Measurements from ENCODE around the gene EGR2. TPM values are rescaled to one million over a fixed set of nuclear protein-coding genes. Genes with fewer than 3 reads are reported as not detected.
"Not testable (repeated sequence)": the region's sequence is repeated elsewhere in the genome, so short reads cannot be mapped to it uniquely, and the experiment has no call there.

EGR2 gene
- total RNA-seq, 2 experiments from 2014 or later = 0.67 to 0.92 TPM

- POLR2A ChIA-PET = interaction anchor here (0.7 to 1.5 kb wide), 4 partner anchors 11 to 276 kb away, joined by 3 to 4 read pairs (median 3); partner anchors contain the start of gene EGR2
- peaks cover 14% of the 10 kb centered on the region for H3K27me3 Mint-ChIP-seq
Measured at GRCh38 chr10:62804356-62805230, 11.6 kb downstream of the EGR2 start, which contains the start of gene ADO. Gene ADO (plus strand): TSS chr10:62804720. CDS start chr10:62805060, 340 bp downstream.

GRCh38 chr10:62803724-62804355, 12.3 kb downstream of the EGR2 start:
- peak overlapping the region; percentile 86 for H3K4me3 Mint-ChIP-seq
- H3K4me1 Mint-ChIP-seq = peaks cover 38% of the 10 kb centered on the region
- peak overlapping the region; percentile 97 for H3K27ac Mint-ChIP-seq
- DNase-seq = no peak
- peaks cover 19% of the 10 kb centered on the region for H3K27me3 Mint-ChIP-seq
- POLR2A ChIA-PET = interaction anchor here (0.5 to 1.5 kb wide), 4 partner anchors 12 to 71 kb away, joined by 3 to 4 read pairs (median 3); partner anchors contain the start of gene EGR2
- H3K36me3 Mint-ChIP-seq (ENCODE audit: low read depth) = peaks cover 32% of the 10 kb centered on the region
- CTCF ChIA-PET = interaction anchor here (0.6 to 11.2 kb wide), 10 partner anchors 13 to 1047 kb away, joined by 3 to 71 read pairs (median 3); partner anchors contain the start of gene EGR2
- no peaks in the 10 kb centered on the region for H3K9me3 Mint-ChIP-seq

More at GRCh38 chr10:62804356-62805230, 11.6 kb downstream of the EGR2 start, which contains the start of gene ADO:
- H3K9me3 Mint-ChIP-seq = no peaks in the 10 kb centered on the region
- peaks cover 38% of the 10 kb centered on the region for H3K4me1 Mint-ChIP-seq
- H3K27ac Mint-ChIP-seq = peak within 1 kb of the TSS; percentile 97
- H3K36me3 Mint-ChIP-seq (ENCODE audit: low read depth) = peaks cover 35% of the 10 kb centered on the region
- CTCF ChIA-PET = interaction anchor here (0.6 to 11.2 kb wide), 10 partner anchors 12 to 1048 kb away, joined by 3 to 71 read pairs (median 3); partner anchors contain the start of gene EGR2
- H3K4me3 Mint-ChIP-seq = peak within 1 kb of the TSS; percentile 86
- peak; percentile 81 for DNase-seq

GRCh38 chr10:62801871-62802270, 14.3 kb downstream of the EGR2 start:
- H3K27me3 Mint-ChIP-seq = peaks cover 35% of the 10 kb centered on the region
- POLR2A ChIA-PET = no interaction called here
- CTCF ChIA-PET = interaction anchor here (0.7 to 11.2 kb wide), 4 partner anchors 15 to 162 kb away, joined by 3 to 71 read pairs (median 4); partner anchors contain the start of gene EGR2
- peaks cover 21% of the 10 kb centered on the region for H3K4me1 Mint-ChIP-seq
- DNase-seq = no peak
- H3K36me3 Mint-ChIP-seq (ENCODE audit: low read depth) = peaks cover 13% of the 10 kb centered on the region
- no peak overlapping the region for H3K27ac Mint-ChIP-seq
- no peak overlapping the region for H3K4me3 Mint-ChIP-seq
- no peaks in the 10 kb centered on the region for H3K9me3 Mint-ChIP-seq

GRCh38 chr10:62796896-62797295, 19.3 kb downstream of the EGR2 start:
- no peak for DNase-seq
- Mint-ChIP-seq H3K27ac (no peak overlapping the region), H3K4me3 (no peak overlapping the region), H3K9me3 (no peaks in the 10 kb centered on the region), H3K4me1 (no peaks in the 10 kb centered on the region), H3K27me3 (peaks cover 62% of the 10 kb centered on the region), H3K36me3 (ENCODE audit: low read depth) (no peaks in the 10 kb centered on the region)
- ChIA-PET POLR2A (no interaction called here), CTCF (interaction anchor here (0.7 to 1.3 kb wide), 2 partner anchors 18 to 779 kb away, joined by 3 to 4 read pairs; no protein-coding TSS in a partner anchor)

- H3K9me3 Mint-ChIP-seq = no peaks in the 10 kb centered on the region
- ChIA-PET CTCF (interaction anchor here (1.1 to 1.3 kb wide), 2 partner anchors 13 to 16 kb away, joined by 4 to 6 read pairs; no protein-coding TSS in a partner anchor), POLR2A (no interaction called here)
- no peaks in the 10 kb centered on the region for H3K4me1 Mint-ChIP-seq
- peaks cover 61% of the 10 kb centered on the region for H3K27me3 Mint-ChIP-seq
- H3K4me3 Mint-ChIP-seq = no peak overlapping the region
- no peak overlapping the region for H3K27ac Mint-ChIP-seq
- H3K36me3 Mint-ChIP-seq (ENCODE audit: low read depth) = no peaks in the 10 kb centered on the region
- DNase-seq = no peak
Measured at GRCh38 chr10:62795762-62796161, 20.4 kb downstream of the EGR2 start.

- H3K4me1 Mint-ChIP-seq = no peaks in the 10 kb centered on the region
- H3K27me3 Mint-ChIP-seq = peaks cover 55% of the 10 kb centered on the region
- H3K27ac Mint-ChIP-seq = no peak overlapping the region
- H3K9me3 Mint-ChIP-seq = no peaks in the 10 kb centered on the region
- CTCF ChIA-PET = interaction anchor here (1.1 kb wide), 1 partner anchor 12 kb away, joined by 6 read pairs; no protein-coding TSS in a partner anchor
- no peak for DNase-seq
- H3K4me3 Mint-ChIP-seq = no peak overlapping the region
- H3K36me3 Mint-ChIP-seq (ENCODE audit: low read depth) = no peaks in the 10 kb centered on the region
- POLR2A ChIA-PET = no interaction called here
Measured at GRCh38 chr10:62795100-62795499, 21.1 kb downstream of the EGR2 start.

- Mint-ChIP-seq H3K27ac (no peak overlapping the region), H3K4me1 (no peaks in the 10 kb centered on the region)
- CTCF ChIA-PET = no interaction called here
Measured at GRCh38 chr10:62794306-62794705, 21.9 kb downstream of the EGR2 start.

GRCh38 chr10:62792261-62792660, 23.9 kb downstream of the EGR2 start:
- ChIA-PET POLR2A (no interaction called here), CTCF (interaction anchor here (0.7 kb wide), 1 partner anchor 182 kb away, joined by 3 read pairs; no protein-coding TSS in a partner anchor)
- Mint-ChIP-seq H3K9me3 (peaks cover 2% of the 10 kb centered on the region), H3K27me3 (peaks cover 42% of the 10 kb centered on the region), H3K27ac (no peak overlapping the region), H3K36me3 (ENCODE audit: low read depth) (no peaks in the 10 kb centered on the region), H3K4me3 (no peak overlapping the region), H3K4me1 (no peaks in the 10 kb centered on the region)
- no peak for DNase-seq

More at GRCh38 chr10:62794306-62794705, 21.9 kb downstream of the EGR2 start:
- H3K9me3 Mint-ChIP-seq = no peaks in the 10 kb centered on the region
- POLR2A ChIA-PET = no interaction called here
- no peak for DNase-seq
- H3K27me3 Mint-ChIP-seq = peaks cover 55% of the 10 kb centered on the region
- H3K4me3 Mint-ChIP-seq = no peak overlapping the region
- H3K36me3 Mint-ChIP-seq (ENCODE audit: low read depth) = no peaks in the 10 kb centered on the region

- DNase-seq = no peak
- Mint-ChIP-seq H3K4me1 (no peaks in the 10 kb centered on the region), H3K4me3 (no peak overlapping the region), H3K27me3 (peaks cover 39% of the 10 kb centered on the region), H3K9me3 (peaks cover 2% of the 10 kb centered on the region), H3K36me3 (ENCODE audit: low read depth) (no peaks in the 10 kb centered on the region), H3K27ac (no peak overlapping the region)
- CTCF ChIA-PET = no interaction called here
- POLR2A ChIA-PET = no interaction called here
Measured at GRCh38 chr10:62790571-62790970, 25.6 kb downstream of the EGR2 start.

GRCh38 chr10:62790019-62790555, 26.1 kb downstream of the EGR2 start:
- ChIA-PET CTCF (no interaction called here), POLR2A (interaction anchor here (0.7 kb wide), 1 partner anchor 11 kb away, joined by 3 read pairs; no protein-coding TSS in a partner anchor)
- Mint-ChIP-seq H3K9me3 (peaks cover 6% of the 10 kb centered on the region), H3K4me3 (no peak overlapping the region), H3K27ac (no peak overlapping the region), H3K4me1 (no peaks in the 10 kb centered on the region), H3K36me3 (ENCODE audit: low read depth) (peaks cover 3% of the 10 kb centered on the region), H3K27me3 (peaks cover 41% of the 10 kb centered on the region)
- no peak for DNase-seq

GRCh38 chr10:62788861-62789467, 27.2 kb downstream of the EGR2 start:
- Mint-ChIP-seq H3K4me1 (no peaks in the 10 kb centered on the region), H3K36me3 (ENCODE audit: low read depth) (peaks cover 11% of the 10 kb centered on the region), H3K9me3 (peaks cover 17% of the 10 kb centered on the region), H3K27ac (no peak overlapping the region), H3K27me3 (peaks cover 40% of the 10 kb centered on the region), H3K4me3 (no peak overlapping the region)
- CTCF ChIA-PET = no interaction called here
- no peak for DNase-seq
- POLR2A ChIA-PET = interaction anchor here (0.7 kb wide), 1 partner anchor 10 kb away, joined by 3 read pairs; no protein-coding TSS in a partner anchor

- POLR2A ChIA-PET, H3K4me3 Mint-ChIP-seq, H3K27ac Mint-ChIP-seq, DNase-seq, H3K4me1 Mint-ChIP-seq: not testable (repeated sequence)
- CTCF ChIA-PET = interaction anchor here (0.6 kb wide), 1 partner anchor 295 kb away, joined by 4 read pairs; no protein-coding TSS in a partner anchor
- peaks cover 13% of the 10 kb centered on the region for H3K36me3 Mint-ChIP-seq (ENCODE audit: low read depth)
- H3K9me3 Mint-ChIP-seq = peaks cover 23% of the 10 kb centered on the region
- peaks cover 41% of the 10 kb centered on the region for H3K27me3 Mint-ChIP-seq
Measured at GRCh38 chr10:62788285-62788684, 27.9 kb downstream of the EGR2 start.
